Smooth muscle cell (in vitro differentiated cells): ENCODE measurements around the gene MIER1. TPM values are rescaled to one million over a fixed set of nuclear protein-coding genes. Genes with fewer than 3 reads are reported as not detected.
A peak's percentile ranks its signal among the peaks of the same experiment; 100 is the strongest.

Source experiments
- DNase-seq: peaks from one replicate; lab custom pipeline; 2025; ENCODE audit not compliant: unreplicated experiment; lab: John Stamatoyannopoulos, UW
- H2AFZ ChIP-seq: fragments of 200-600 bp; sonication (generic); 2 replicates; pipeline ENCODE4 v1.6.0; 2016; ENCODE audit warnings: antibody characterized with exemption, low read depth, mild to moderate bottlenecking
- H3F3A ChIP-seq: fragments of 200-600 bp; sonication (generic); 2 replicates; pipeline ENCODE4 v1.6.0; 2017; ENCODE audit warnings: antibody characterized with exemption, low read depth
- H3K27ac ChIP-seq: fragments of 200-600 bp; sonication (generic); 2 replicates; pipeline ENCODE4 v1.5.1; 2016; ENCODE audit warnings: low read depth, mild to moderate bottlenecking
- H3K27me3 ChIP-seq: fragments of 200-600 bp; sonication (generic); 2 replicates; pipeline ENCODE4 v1.6.1; 2016; ENCODE audit warnings: low read depth, mild to moderate bottlenecking
- H3K36me3 ChIP-seq: fragments of 200-600 bp; sonication (generic); 2 replicates; pipeline ENCODE4 v1.5.1; 2016; ENCODE audit warnings: low read depth
- H3K4me1 ChIP-seq: fragments of 200-600 bp; sonication (generic); 2 replicates; pipeline ENCODE4 v1.5.1; 2016; ENCODE audit warnings: low read depth
- H3K4me2 ChIP-seq: fragments of 200-600 bp; sonication (generic); 2 replicates; pipeline ENCODE4 v1.6.0; 2016; ENCODE audit warnings: mild to moderate bottlenecking
- H3K4me3 ChIP-seq: fragments of 200-600 bp; sonication (generic); 2 replicates; pipeline ENCODE4 v1.5.1; 2016; ENCODE audit warnings: mild to moderate bottlenecking
- H3K79me2 ChIP-seq: fragments of 200-600 bp; sonication (generic); 2 replicates; pipeline ENCODE4 v1.6.0; 2016; ENCODE audit warnings: low read depth, mild to moderate bottlenecking
- H3K9ac ChIP-seq: fragments of 200-600 bp; sonication (generic); 2 replicates; pipeline ENCODE4 v1.6.0; 2016; ENCODE audit warnings: low read depth
- H3K9me3 ChIP-seq: fragments of 200-600 bp; sonication (generic); replicated peaks from 2 replicates; pipeline ENCODE4 v1.5.1; 2016; ENCODE audit warnings: low read depth
- H4K20me1 ChIP-seq: fragments of 200-600 bp; sonication (generic); 2 replicates; pipeline ENCODE4 v1.6.0; 2016; ENCODE audit warnings: low read depth
- WGBS: methylation state at CpG from one replicate; pipeline ENCODE4 v1.1.7; 2016; ENCODE audit warnings: low lambda C conversion rate; 5-methylcytosine and 5-hydroxymethylcytosine counted together
- polyA plus RNA-seq: library from polyadenylated mRNA; unstranded; fragments of >200 nt; fragmentation: Nextera tagmentation; extraction: Ambion mirVana; gene quantifications from 2 replicates; pipeline ENCODE4 v1.2.1, GENCODE V29; 2016
- total RNA-seq: library from RNA; depleted of rRNA; stranded (reverse); fragments of >200 nt; gene quantifications from 2 replicates; pipeline ENCODE4 v1.2.3, GENCODE V29; 2014
- TF ChIP-seq, protein P1 (sequence below): fragments of 200-600 bp; sonication (generic); IDR thresholded peaks from 2 replicates; pipeline ENCODE4 v1.5.1; 2017; ENCODE audit warnings: borderline replicate concordance, mild to moderate bottlenecking, antibody characterized with exemption; ENCODE audit not compliant: insufficient read depth, poor library complexity, severe bottlenecking

MIER1 gene
- total and polyA plus RNA-seq, 2 experiments from 2014 or later, result 17.4 to 36.1 TPM

DNA sequence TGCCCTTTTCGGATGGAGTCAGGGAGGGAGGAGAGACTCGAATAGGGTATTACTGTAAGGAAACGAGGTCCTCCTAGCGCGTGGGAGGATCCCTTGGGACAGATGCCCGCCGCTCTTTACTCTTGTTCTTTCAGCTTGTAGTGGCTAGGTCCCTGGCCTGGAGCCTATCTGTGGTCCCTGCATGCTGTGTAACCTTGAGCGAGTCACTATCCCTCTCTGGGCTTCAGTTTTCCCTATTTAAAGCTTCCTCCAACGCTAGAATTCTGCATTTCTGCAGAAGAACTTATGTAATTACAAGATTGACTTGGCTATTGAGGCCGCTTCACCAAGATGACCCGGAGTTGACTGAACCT, 744 bp downstream of the MIER1 start:
- TF ChIP-seq, protein P1, sequence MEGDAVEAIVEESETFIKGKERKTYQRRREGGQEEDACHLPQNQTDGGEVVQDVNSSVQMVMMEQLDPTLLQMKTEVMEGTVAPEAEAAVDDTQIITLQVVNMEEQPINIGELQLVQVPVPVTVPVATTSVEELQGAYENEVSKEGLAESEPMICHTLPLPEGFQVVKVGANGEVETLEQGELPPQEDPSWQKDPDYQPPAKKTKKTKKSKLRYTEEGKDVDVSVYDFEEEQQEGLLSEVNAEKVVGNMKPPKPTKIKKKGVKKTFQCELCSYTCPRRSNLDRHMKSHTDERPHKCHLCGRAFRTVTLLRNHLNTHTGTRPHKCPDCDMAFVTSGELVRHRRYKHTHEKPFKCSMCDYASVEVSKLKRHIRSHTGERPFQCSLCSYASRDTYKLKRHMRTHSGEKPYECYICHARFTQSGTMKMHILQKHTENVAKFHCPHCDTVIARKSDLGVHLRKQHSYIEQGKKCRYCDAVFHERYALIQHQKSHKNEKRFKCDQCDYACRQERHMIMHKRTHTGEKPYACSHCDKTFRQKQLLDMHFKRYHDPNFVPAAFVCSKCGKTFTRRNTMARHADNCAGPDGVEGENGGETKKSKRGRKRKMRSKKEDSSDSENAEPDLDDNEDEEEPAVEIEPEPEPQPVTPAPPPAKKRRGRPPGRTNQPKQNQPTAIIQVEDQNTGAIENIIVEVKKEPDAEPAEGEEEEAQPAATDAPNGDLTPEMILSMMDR, result no peak
- H3K79me2 ChIP-seq, result peaks cover 61% of the 10 kb centered on the region
- peak overlapping the region; percentile 99 for H3K27ac ChIP-seq
- WGBS, result 1% methylated on average over 11 of the region's 11 CpGs
- H3K4me2 ChIP-seq, result peak overlapping the region; percentile 91
- DNase-seq, result no peak
- H3K36me3 ChIP-seq, result no peaks in the 10 kb centered on the region
- peaks cover 6% of the 10 kb centered on the region for H3F3A ChIP-seq
- no peaks in the 10 kb centered on the region for H3K27me3 ChIP-seq
- H3K9me3 ChIP-seq, result no peaks in the 10 kb centered on the region
- H3K4me3 ChIP-seq, result peak overlapping the region; percentile 86
- no peaks in the 10 kb centered on the region for H4K20me1 ChIP-seq
- H3K9ac ChIP-seq, result peak overlapping the region; percentile 46
- H2AFZ ChIP-seq, result no peak overlapping the region
- H3K4me1 ChIP-seq, result peaks cover 24% of the 10 kb centered on the region

DNA sequence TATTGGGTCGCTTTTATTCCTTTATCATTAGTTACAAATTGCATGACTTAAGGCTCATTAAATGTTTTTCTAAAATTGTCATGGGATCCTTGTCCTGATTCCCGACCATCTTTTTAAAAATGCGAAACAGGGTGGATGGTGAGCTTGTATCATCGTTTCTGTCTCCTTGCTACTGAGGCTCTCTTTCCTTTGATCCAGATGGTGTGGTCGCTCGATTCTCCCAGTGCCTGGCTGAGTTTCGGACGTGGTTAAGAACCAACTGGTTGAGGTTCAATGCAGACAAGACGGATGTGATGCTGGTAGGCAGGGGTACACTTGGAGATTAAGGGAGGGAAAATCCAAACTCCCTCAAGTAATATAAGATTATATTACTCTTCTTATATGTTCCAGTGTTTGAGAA, 1.2 kb downstream of the MIER1 start:
- Histone ChIP-seq H3K9ac (peak overlapping the region; percentile 46), H3K27ac (peak overlapping the region; percentile 99), H3K36me3 (no peaks in the 10 kb centered on the region), H4K20me1 (peaks cover under 1% of the 10 kb centered on the region), H3K4me1 (peaks cover 24% of the 10 kb centered on the region), H3K27me3 (no peaks in the 10 kb centered on the region), H3F3A (peaks cover 6% of the 10 kb centered on the region), H2AFZ (no peak overlapping the region), H3K4me3 (peak overlapping the region; percentile 86), H3K9me3 (no peaks in the 10 kb centered on the region), H3K4me2 (peak overlapping the region; percentile 91), H3K79me2 (peaks cover 63% of the 10 kb centered on the region)
- WGBS, result 4% methylated on average over 9 of the region's 9 CpGs
- DNase-seq, result no peak
- TF ChIP-seq, protein P1, result no peak

DNA sequence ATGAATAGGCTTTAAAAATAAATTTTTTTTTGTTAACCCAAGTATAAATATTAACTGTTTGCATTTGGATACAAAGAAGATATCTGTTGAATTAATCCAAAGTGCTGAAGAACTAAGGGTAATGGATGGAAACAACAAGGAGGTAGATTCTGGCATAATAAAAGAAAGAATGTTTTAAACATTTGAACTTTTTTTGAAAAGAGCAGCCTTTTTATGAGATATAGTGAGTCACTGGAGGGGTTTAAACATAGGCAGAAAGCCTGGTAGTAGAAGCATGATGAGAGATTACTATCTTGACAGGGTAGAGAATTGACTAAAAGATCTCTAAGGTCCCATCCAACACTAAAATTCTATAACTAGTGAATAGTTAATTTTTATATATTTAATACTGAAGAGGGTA, 2.7 kb downstream of the MIER1 start:
- peaks cover 13% of the 10 kb centered on the region for H4K20me1 ChIP-seq
- peaks cover 40% of the 10 kb centered on the region for H3K4me1 ChIP-seq
- TF ChIP-seq, protein P1, result no peak
- peak overlapping the region; percentile 18 for H3K27ac ChIP-seq
- peak overlapping the region; percentile 18 for H3K4me2 ChIP-seq
- DNase-seq, result no peak
- H3K9me3 ChIP-seq, result no peaks in the 10 kb centered on the region
- H3K9ac ChIP-seq, result no peak overlapping the region
- no peaks in the 10 kb centered on the region for H3K27me3 ChIP-seq
- peaks cover 72% of the 10 kb centered on the region for H3K79me2 ChIP-seq
- H3F3A ChIP-seq, result peaks cover 6% of the 10 kb centered on the region
- no peak overlapping the region for H3K4me3 ChIP-seq
- H3K36me3 ChIP-seq, result no peaks in the 10 kb centered on the region
- no peak overlapping the region for H2AFZ ChIP-seq

DNA sequence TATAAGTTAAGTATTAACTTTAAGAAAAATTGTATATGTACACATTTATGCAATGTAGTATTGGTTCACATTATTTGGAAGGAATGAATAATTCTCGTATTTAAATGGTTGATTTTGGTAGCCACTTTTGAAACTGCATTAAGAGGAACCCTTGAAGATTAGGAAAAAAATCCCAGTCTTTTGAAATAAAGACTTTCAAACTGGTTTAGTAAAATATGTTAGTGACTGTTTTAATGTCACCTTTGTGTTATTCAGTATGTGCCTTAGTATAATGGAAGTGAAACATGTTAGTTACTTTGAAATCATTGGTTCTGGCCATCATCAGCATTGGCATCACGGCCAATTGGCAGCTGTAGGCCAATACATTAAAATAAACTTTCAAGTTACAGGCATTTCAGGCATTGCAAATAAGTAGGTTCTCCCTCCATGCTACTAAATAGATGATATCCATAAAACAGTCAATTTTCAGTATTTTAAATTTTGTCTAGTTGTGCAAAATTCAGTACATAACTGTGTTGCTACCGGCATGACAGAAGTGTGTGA, 4.4 kb downstream of the MIER1 start:
- H3K4me2 ChIP-seq, result peak overlapping the region; percentile 93
- 96% methylated on average over 3 of the region's 3 CpGs for WGBS
- peaks cover 34% of the 10 kb centered on the region for H3K4me1 ChIP-seq
- no peaks in the 10 kb centered on the region for H3K36me3 ChIP-seq
- TF ChIP-seq, protein P1, result no peak
- DNase-seq, result no peak
- H3F3A ChIP-seq, result peaks cover 6% of the 10 kb centered on the region
- H3K9ac ChIP-seq, result no peak overlapping the region
- peak overlapping the region; percentile 88 for H3K27ac ChIP-seq
- H3K27me3 ChIP-seq, result no peaks in the 10 kb centered on the region
- peak overlapping the region; percentile 98 for H3K4me3 ChIP-seq
- H4K20me1 ChIP-seq, result peaks cover 30% of the 10 kb centered on the region
- no peak overlapping the region for H2AFZ ChIP-seq
- H3K79me2 ChIP-seq, result peaks cover 72% of the 10 kb centered on the region
- no peaks in the 10 kb centered on the region for H3K9me3 ChIP-seq
